Osteoblast (primary cell): ENCODE measurements around the gene GOT2. TPM values are rescaled to one million over a fixed set of nuclear protein-coding genes. Genes with fewer than 3 reads are reported as not detected.

ENCODE experiments used
- DNase-seq: peaks from one replicate; pipeline ENCODE4 v3.0.0; 2011; ENCODE audit warnings: low spot score, mixed read lengths; ENCODE audit not compliant: insufficient read length; ENCODE audit errors: missing footprints
- H2AFZ ChIP-seq: 2 replicates; pipeline ENCODE4 v1.6.0; 2011; ENCODE audit warnings: mild to moderate bottlenecking, low read length
- H3K27ac ChIP-seq: 2 replicates; pipeline ENCODE4 v1.5.1; 2011; ENCODE audit warnings: mild to moderate bottlenecking, low read depth, low read length, moderate library complexity
- H3K27me3 ChIP-seq: 2 replicates; pipeline ENCODE4 v1.6.0; 2012; ENCODE audit warnings: mild to moderate bottlenecking, control low read depth, inconsistent platforms, low read length, moderate library complexity; ENCODE audit not compliant: insufficient read depth
- H3K36me3 ChIP-seq: 2 replicates; pipeline ENCODE4 v1.5.1; 2011; ENCODE audit warnings: mild to moderate bottlenecking, low read length, control low read depth, moderate library complexity; ENCODE audit not compliant: insufficient read depth
- H3K4me1 ChIP-seq: 2 replicates; pipeline ENCODE4 v1.5.1; 2011; ENCODE audit warnings: mild to moderate bottlenecking, low read length, control low read depth, moderate library complexity; ENCODE audit not compliant: insufficient read depth
- H3K4me2 ChIP-seq: 2 replicates; pipeline ENCODE4 v1.6.0; 2011; ENCODE audit warnings: mild to moderate bottlenecking, low read length; ENCODE audit not compliant: insufficient read depth
- H3K4me3 ChIP-seq: fragments of 200-600 bp; sonication (generic); 3 replicates; pipeline ENCODE4 v1.5.1; 2012; ENCODE audit warnings: mild to moderate bottlenecking, low read length, inconsistent platforms; ENCODE audit not compliant: insufficient read depth
- H3K79me2 ChIP-seq: 2 replicates; pipeline ENCODE4 v1.6.0; 2012; ENCODE audit warnings: mild to moderate bottlenecking, low read length, control low read depth, inconsistent platforms; ENCODE audit not compliant: insufficient read depth
- H3K9me3 ChIP-seq: 2 replicates; pipeline ENCODE4 v1.5.1; 2011; ENCODE audit warnings: low read depth, low read length, control low read depth
- H4K20me1 ChIP-seq: 2 replicates; pipeline ENCODE4 v1.6.0; 2012; ENCODE audit warnings: mild to moderate bottlenecking, low read length, control low read depth; ENCODE audit not compliant: insufficient read depth
- total RNA-seq: library from RNA; depleted of rRNA; stranded (reverse); fragments of >200 nt; gene quantifications from 2 replicates; pipeline ENCODE4 v1.2.3, GENCODE V29; 2012
- TF ChIP-seq, protein P1 (sequence below): IDR thresholded peaks from 2 replicates; pipeline ENCODE4 v1.5.1; 2011; ENCODE audit warnings: mild to moderate bottlenecking, low read depth, low read length, moderate library complexity; ENCODE audit errors: extremely low read depth

The GOT2 gene
- total RNA-seq, 1 donor, result 21.4 TPM

DNA sequence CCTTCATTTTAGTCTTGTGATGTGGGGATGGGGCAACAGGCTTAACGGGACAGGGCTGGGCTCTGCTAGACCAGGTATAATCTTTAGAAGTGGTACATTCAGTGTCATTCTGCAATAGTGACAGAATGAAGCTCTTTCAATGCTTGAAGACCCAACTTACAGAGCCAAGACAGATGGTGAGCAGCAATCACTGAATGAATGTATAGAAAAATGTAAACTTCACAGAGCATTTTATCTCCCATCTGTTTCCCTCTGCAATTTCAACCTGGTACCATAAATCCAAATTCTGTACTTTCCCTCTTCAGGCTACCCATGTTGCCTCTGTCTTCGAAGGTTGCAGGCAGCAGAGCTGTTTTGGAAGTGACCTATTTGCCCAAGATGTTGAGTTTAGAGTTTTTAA, 33.5 kb upstream of the GOT2 start:
- H3K4me2 ChIP-seq, result no peak overlapping the region
- H3K36me3 ChIP-seq, result no peaks in the 10 kb centered on the region
- H3K27ac ChIP-seq, result no peak overlapping the region
- no peak overlapping the region for H2AFZ ChIP-seq
- H3K9me3 ChIP-seq, result no peaks in the 10 kb centered on the region
- TF ChIP-seq, protein P1, sequence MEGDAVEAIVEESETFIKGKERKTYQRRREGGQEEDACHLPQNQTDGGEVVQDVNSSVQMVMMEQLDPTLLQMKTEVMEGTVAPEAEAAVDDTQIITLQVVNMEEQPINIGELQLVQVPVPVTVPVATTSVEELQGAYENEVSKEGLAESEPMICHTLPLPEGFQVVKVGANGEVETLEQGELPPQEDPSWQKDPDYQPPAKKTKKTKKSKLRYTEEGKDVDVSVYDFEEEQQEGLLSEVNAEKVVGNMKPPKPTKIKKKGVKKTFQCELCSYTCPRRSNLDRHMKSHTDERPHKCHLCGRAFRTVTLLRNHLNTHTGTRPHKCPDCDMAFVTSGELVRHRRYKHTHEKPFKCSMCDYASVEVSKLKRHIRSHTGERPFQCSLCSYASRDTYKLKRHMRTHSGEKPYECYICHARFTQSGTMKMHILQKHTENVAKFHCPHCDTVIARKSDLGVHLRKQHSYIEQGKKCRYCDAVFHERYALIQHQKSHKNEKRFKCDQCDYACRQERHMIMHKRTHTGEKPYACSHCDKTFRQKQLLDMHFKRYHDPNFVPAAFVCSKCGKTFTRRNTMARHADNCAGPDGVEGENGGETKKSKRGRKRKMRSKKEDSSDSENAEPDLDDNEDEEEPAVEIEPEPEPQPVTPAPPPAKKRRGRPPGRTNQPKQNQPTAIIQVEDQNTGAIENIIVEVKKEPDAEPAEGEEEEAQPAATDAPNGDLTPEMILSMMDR, result no peak
- no peaks in the 10 kb centered on the region for H3K79me2 ChIP-seq
- no peaks in the 10 kb centered on the region for H4K20me1 ChIP-seq
- H3K27me3 ChIP-seq, result no peaks in the 10 kb centered on the region
- DNase-seq, result no peak
- no peaks in the 10 kb centered on the region for H3K4me1 ChIP-seq
- H3K4me3 ChIP-seq, result no peak overlapping the region

DNA sequence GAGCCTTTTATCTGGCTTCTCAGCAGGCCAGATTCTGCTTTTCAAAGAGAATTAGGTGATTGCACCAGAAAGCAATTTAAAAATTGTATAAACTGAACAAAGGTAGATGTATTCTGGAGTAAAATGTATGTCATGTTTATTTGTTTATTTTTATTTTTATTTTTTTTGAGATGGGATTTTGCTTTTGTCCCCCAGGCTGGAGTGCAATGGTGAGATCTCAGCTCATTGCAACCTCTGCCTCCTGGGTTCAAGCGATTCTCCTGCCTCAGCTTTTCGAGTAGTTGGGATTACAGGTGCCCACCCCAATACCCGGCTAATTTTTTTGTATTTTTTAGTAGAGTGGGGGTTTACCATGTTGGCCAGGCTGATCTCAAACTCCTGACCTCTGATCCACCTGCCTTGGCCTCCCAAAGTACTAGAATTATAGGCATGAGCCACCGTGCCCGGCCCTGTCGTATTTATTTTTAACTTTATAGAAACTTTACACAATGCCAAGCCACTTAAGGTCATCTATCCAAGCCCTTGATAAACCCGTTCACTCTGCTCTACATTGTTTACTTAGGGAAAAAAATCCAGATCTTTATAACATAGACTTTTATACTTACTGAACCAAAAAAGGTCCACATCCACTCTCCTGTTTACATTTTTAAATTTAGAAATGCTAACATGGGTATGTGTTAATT, 22.7 kb upstream of the GOT2 start:
- no peak overlapping the region for H2AFZ ChIP-seq
- no peaks in the 10 kb centered on the region for H3K79me2 ChIP-seq
- no peaks in the 10 kb centered on the region for H3K9me3 ChIP-seq
- no peak overlapping the region for H3K4me2 ChIP-seq
- DNase-seq, result no peak
- H3K27me3 ChIP-seq, result peaks cover 3% of the 10 kb centered on the region
- H3K4me1 ChIP-seq, result no peaks in the 10 kb centered on the region
- no peak overlapping the region for H3K4me3 ChIP-seq
- no peak overlapping the region for H3K27ac ChIP-seq
- TF ChIP-seq, protein P1, result no peak
- no peaks in the 10 kb centered on the region for H4K20me1 ChIP-seq
- H3K36me3 ChIP-seq, result no peaks in the 10 kb centered on the region

DNA sequence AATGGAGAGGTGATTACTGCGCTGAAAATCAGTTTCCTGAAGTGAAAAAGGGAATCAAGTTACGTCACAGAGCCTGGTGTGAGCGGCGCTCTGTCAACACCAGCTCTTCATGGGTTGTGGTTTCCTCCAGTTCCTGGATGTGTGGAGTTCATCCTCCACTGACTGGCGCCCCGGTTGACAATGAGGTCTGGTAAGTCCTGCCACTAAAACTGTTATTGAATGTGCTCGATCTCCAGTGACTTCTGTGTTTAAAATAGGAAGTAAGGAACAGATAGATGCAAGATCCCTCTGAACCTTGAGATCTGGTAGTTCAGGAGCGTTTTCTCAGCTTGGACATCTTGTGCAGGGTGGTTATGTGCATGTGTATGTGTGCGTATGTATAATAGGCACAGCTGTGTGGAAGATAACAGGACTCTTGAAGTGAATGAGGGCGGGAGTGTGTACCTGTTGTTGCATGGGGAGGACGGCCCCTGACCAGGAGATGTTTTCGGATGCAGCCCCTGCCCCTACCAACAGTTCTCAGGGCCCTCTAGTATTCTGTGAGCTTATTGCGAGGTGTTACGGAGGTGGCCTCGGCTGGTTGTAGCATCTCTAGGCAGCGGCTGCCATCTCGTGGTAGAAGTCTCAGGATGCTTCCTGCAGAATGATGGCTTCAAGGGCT, 22.0 kb upstream of the GOT2 start:
- H4K20me1 ChIP-seq, result no peaks in the 10 kb centered on the region
- no peak overlapping the region for H3K27ac ChIP-seq
- no peak for DNase-seq
- H3K4me1 ChIP-seq, result no peaks in the 10 kb centered on the region
- no peaks in the 10 kb centered on the region for H3K9me3 ChIP-seq
- no peaks in the 10 kb centered on the region for H3K79me2 ChIP-seq
- peak overlapping the region; percentile 33 for H2AFZ ChIP-seq
- TF ChIP-seq, protein P1, result peak; percentile 85
- peak overlapping the region; percentile 73 for H3K4me2 ChIP-seq
- no peak overlapping the region for H3K4me3 ChIP-seq
- peaks cover 3% of the 10 kb centered on the region for H3K27me3 ChIP-seq
- H3K36me3 ChIP-seq, result no peaks in the 10 kb centered on the region

DNA sequence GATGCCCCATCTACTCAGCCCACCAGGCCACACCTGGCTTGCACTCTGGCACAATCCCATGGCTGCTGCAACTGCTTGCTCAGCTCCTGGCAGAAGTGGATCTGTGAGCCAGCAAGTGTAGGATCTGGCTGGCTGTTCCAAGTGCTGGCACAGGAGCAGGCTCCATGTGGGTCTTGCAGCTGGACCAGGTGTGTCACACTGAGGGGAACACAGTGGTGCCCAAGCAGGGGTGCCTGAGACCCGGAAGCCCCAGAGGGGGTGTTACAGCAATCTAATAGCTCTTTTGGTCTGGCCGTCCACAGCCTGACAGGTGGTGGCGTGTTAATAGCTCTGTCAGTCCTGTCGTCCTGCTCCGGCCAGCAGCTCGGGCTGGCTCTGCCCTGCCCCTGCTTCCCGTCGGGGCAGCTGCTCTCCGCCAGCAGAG, 19.6 kb upstream of the GOT2 start:
- H2AFZ ChIP-seq, result no peak overlapping the region
- H3K4me1 ChIP-seq, result no peaks in the 10 kb centered on the region
- no peak overlapping the region for H3K4me3 ChIP-seq
- no peaks in the 10 kb centered on the region for H4K20me1 ChIP-seq
- H3K27me3 ChIP-seq, result peaks cover 3% of the 10 kb centered on the region
- H3K4me2 ChIP-seq, result no peak overlapping the region
- no peaks in the 10 kb centered on the region for H3K36me3 ChIP-seq
- no peak for DNase-seq
- TF ChIP-seq, protein P1, result no peak
- H3K27ac ChIP-seq, result no peak overlapping the region
- no peaks in the 10 kb centered on the region for H3K79me2 ChIP-seq
- H3K9me3 ChIP-seq, result no peaks in the 10 kb centered on the region
